HG03097 (cell line): ENCODE data around the gene LPIN2.

Experiments used
- ATAC-seq: cut with Tn5 transposase; IDR thresholded peaks from one replicate; pipeline ENCODE4 v1.9.1; 2021; ENCODE audit not compliant: unreplicated experiment, low FRiP score

Gene LPIN2

GRCh38 chr18:2984703-2985261 is 28.2 kb downstream of the LPIN2 start:
- no peak for ATAC-seq

- no peak for ATAC-seq
Measured at GRCh38 chr18:2984091-2984490, 28.9 kb downstream of the LPIN2 start.

- ATAC-seq = no peak
Measured at GRCh38 chr18:2983296-2983695, 29.6 kb downstream of the LPIN2 start.

GRCh38 chr18:2982452-2983269 is 30.3 kb downstream of the LPIN2 start:
- no peak for ATAC-seq

GRCh38 chr18:2982022-2982421 is 30.9 kb downstream of the LPIN2 start:
- no peak for ATAC-seq

DNA sequence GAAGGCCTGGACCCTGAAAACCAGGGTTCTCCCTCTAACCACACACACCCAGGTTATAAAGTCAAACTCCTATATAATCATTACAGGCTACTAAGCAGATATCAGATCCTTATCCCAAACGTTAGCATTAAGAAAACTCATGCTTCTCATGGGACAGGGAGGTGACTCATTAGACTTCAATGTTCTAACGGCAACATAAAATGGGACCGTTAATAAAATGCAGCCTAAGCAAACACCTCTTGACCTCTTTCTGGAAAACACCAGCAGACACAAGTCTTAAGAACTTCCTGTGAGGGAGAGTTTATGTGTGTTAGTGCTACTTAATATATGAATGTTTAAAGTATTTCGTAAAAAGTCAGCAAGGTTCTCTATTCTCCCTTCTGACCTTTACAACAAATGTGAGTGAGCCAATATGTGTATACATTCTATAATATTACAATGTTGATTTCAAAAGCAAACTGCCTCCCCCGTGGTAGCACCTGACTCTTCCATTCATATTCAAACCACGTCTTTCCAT is 31.7 kb downstream of the LPIN2 start:
- no peak for ATAC-seq

GRCh38 chr18:2979871-2980790 is 32.8 kb downstream of the LPIN2 start:
- no peak for ATAC-seq

GRCh38 chr18:2979129-2979528 is 33.8 kb downstream of the LPIN2 start:
- ATAC-seq = no peak

DNA sequence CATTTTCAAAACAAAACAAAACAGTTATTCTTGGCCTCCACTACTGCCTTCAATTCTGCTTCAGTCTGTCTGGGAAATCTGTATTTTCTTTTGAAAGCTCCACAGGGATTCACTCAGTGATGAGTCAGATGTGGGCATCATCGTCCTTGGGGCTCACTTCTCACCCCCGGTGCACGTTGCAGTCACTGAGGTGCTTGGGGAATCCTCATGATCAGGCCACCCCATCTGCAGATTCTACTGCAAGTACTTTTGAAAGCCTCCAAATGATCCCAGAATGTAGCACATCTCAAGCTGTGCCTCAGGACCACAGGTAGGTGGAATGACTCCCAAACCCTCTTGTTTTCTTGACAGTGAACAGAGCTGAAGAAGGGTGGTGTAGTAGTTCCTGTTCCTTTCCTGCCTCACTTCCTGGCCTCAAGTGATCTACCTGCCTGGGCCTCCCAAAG is 34.3 kb downstream of the LPIN2 start:
- no peak for ATAC-seq

GRCh38 chr18:2978208-2978607 is 34.7 kb downstream of the LPIN2 start:
- no peak for ATAC-seq

GRCh38 chr18:2976218-2977132 is 36.5 kb downstream of the LPIN2 start:
- ATAC-seq = no peak

GRCh38 chr18:2974731-2975130 is 38.2 kb downstream of the LPIN2 start:
- ATAC-seq = no peak

DNA sequence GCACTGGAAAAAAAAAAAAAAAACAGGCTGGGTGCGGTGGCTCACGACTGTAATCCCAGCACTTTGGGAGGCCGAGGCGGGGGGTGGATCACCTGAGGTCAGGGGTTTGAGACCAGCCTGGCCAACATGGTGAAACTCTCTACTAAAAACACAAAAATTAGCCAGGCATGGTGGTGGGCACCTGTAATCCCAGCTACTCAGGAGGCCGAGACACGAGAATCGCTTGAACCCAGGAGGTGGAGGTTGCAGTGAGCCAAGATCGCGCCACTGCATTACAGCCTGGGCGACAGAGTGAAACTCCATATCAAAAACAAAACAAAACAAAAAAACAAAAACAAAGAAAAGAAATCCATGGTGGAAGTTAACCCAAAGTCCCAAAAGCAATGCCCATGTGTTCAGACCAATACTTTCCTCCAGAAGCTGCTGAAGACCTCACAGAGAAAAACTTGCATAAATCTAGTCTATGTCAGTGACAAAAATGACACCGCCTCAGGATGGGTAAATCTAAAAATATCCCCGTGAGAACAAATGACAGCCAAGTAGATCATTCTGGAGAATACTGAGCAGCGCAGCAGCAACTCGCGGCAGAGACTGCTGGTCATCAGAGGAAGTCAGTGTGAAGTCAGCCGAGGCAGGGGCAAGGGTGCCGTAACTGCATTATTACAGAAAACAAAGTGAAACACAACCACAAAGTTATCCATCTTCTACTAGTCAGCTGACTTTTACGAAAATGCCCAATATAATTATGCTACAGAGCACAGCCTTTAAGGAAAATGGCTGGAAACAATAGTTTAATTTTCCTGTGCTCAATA is 41.0 kb downstream of the LPIN2 start:
- peak; percentile 84 for ATAC-seq

GRCh38 chr18:2970772-2971659 is 41.9 kb downstream of the LPIN2 start:
- no peak for ATAC-seq

DNA sequence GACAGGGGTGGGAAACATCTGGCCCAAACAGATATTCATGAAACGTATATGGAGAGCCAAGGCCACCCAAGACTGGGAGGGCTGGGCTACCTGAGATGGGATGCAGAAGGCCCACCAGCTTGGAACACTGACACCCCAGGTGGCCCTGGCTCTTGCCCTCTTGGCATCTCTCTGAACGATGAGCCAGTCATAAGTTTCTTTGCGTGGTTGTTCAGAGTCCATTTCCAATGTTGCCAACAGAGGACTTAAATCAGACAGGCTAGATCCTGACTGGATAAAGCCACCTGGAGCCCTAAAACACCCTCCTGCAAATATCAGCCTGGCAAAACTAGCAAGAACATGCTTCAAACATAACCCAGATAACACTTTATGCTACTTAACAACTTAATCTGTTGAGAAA is 42.6 kb downstream of the LPIN2 start:
- no peak for ATAC-seq

DNA sequence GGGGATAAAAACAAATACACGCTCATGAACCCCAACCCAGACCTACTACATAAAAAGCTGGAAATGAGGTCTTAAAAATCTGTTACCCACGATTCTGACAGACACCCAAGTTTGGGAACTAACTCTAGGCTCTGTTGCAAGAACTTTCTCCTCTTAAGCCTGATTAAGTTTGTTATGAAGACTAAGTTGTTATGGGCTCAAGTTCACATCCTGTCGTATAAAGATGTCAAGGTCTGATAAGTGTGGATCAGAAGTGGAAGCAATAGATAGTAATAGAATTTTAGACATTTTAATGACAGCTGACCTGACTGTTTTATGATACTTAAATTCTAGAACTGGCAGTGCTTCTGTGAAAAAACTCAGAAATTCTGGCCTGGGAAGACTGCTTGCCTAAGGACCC is 43.2 kb downstream of the LPIN2 start:
- no peak for ATAC-seq

GRCh38 chr18:2968606-2969005 is 44.3 kb downstream of the LPIN2 start:
- no peak for ATAC-seq

DNA sequence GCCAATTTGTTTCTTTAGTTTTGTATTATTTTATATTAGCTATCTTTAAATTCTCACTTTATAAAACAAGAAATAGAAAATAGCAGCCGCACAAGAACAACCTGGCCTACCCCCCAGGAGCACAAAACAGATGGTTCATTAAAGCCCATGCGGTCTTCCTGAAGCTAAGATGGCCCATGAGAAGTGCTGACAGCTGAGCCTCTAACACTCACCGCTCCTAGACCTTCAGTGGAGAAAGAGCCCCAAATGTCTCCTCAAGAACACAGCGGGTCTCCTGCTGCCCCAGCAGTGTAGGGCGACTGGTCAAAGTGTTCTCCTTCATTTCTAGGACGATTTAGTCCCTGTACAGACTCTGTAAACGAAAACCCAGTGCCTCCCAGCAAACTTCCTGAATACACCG is 45.1 kb downstream of the LPIN2 start:
- ATAC-seq = no peak
